Esophagus muscularis mucosa (tissue), 4 donors: ENCODE measurements around the gene PCDH15. TPM values are rescaled to one million over a fixed set of nuclear protein-coding genes. Genes with fewer than 3 reads are reported as not detected.

Experiments used
- DNase-seq: peaks from one replicate; pipeline ENCODE4 v3.0.0-alpha.2; 2017; ENCODE audit errors: extremely low spot score
- H3K27ac ChIP-seq, 4 donors: fragments of 200-600 bp; sonication (generic); replicated peaks in 1 of 4; 1 replicate in 3 of 4; 2 replicates in 1 of 4; pipeline ENCODE4 v1.5.1; 2016 to 2019; ENCODE audit warnings: mild to moderate bottlenecking in 1 of 4
- H3K27me3 ChIP-seq, 4 donors: fragments of 200-600 bp; sonication (generic); one replicate each; pipeline versions ENCODE4 v1.5.1 to v1.6.0; 2016 to 2019
- H3K36me3 ChIP-seq, 4 donors: fragments of 200-600 bp; sonication (generic); one replicate each; pipeline ENCODE4 v1.5.1; 2016 to 2019
- H3K4me1 ChIP-seq, 4 donors: fragments of 200-600 bp; sonication (generic); one replicate each; pipeline ENCODE4 v1.5.1; 2016 to 2019
- H3K4me3 ChIP-seq, 4 donors: fragments of 200-600 bp; sonication (generic); 1 replicate in 2 of 4; 2 replicates in 2 of 4; pipeline ENCODE4 v1.5.1; 2016 to 2019; ENCODE audit warnings: mild to moderate bottlenecking in 4 of 4, moderate library complexity in 1 of 4
- H3K9me3 ChIP-seq, 4 donors: fragments of 200-600 bp; sonication (generic); 1 replicate in 3 of 4; 2 replicates in 1 of 4; pipeline ENCODE4 v1.5.1; 2016 to 2019
- CTCF ChIP-seq, 3 experiments: fragments of 200-600 bp in 2 of 3; fragments of 450-650 bp in 1 of 3; sonication (generic) in 2 of 3; IDR thresholded peaks; one replicate each; pipeline ENCODE4 v1.5.1; 2017 to 2019; ENCODE audit warnings: antibody characterized with exemption in 3 of 3, mild to moderate bottlenecking in 2 of 3, moderate library complexity in 1 of 3
- EP300 ChIP-seq: sonication (generic); formaldehyde crosslinking; IDR thresholded peaks from one replicate; pipeline ENCODE4 v1.6.1; 2017; ENCODE audit warnings: antibody characterized with exemption
- POLR2A ChIP-seq: fragments of 450-650 bp; IDR thresholded peaks from one replicate; pipeline ENCODE4 v1.6.1; 2017; ENCODE audit warnings: antibody characterized with exemption, moderate library complexity, mild to moderate bottlenecking, low read depth
- POLR2AphosphoS5 ChIP-seq, 2 donors: sonication (generic); formaldehyde crosslinking; IDR thresholded peaks; one replicate each; pipeline ENCODE4 v1.6.1; 2017; ENCODE audit warnings: antibody characterized with exemption in 2 of 2
- WGBS: methylation state at CpG from one replicate; pipeline ENCODE4 v1.1.5; 2018; 5-methylcytosine and 5-hydroxymethylcytosine counted together
- intact Hi-C: fragments of 100-400 bp; cut with DNase I; formaldehyde crosslinking; loops from one replicate; pipeline ENCODE4 v1.15.1; 2023
- total RNA-seq, 4 donors: library from RNA; depleted of rRNA; stranded (reverse); fragments of >200 nt; gene quantifications; one replicate each; pipeline versions ENCODE4 v1.1.0 to v1.2.1, GENCODE V29; 2016

The PCDH15 gene
- total RNA-seq, 4 donors from 2014 or later = 0.13 to 0.50 TPM; not detected in 2

GRCh38 chr10:54139819-54140428 is 661.1 kb downstream of the PCDH15 start:
- Histone ChIP-seq H3K27me3 (no peaks in the 10 kb centered on the region), H3K4me3 (no peak overlapping the region), H3K27ac (no peak overlapping the region), H3K4me1 (no peaks in the 10 kb centered on the region), H3K9me3 (peaks cover 0 to 4% (median 0%) of the 10 kb centered on the region in 4 donors), H3K36me3 (no peaks in the 10 kb centered on the region)
- TF ChIP-seq POLR2A = no peak
- no peak for TF ChIP-seq CTCF (IDR thresholded peaks at IDR 0.05)
- no peak for TF ChIP-seq EP300
- intact Hi-C loops = no loop called here
- DNase-seq = no peak

- DNase-seq = no peak
- intact Hi-C loops = no loop called here
- Histone ChIP-seq H3K36me3 (no peaks in the 10 kb centered on the region), H3K9me3 (peaks cover 0 to 4% (median 0%) of the 10 kb centered on the region in 4 donors), H3K4me1 (no peaks in the 10 kb centered on the region), H3K27me3 (no peaks in the 10 kb centered on the region), H3K27ac (no peak overlapping the region), H3K4me3 (no peak overlapping the region)
- TF ChIP-seq CTCF (IDR thresholded peaks at IDR 0.05) = no peak
- TF ChIP-seq POLR2AphosphoS5 (IDR thresholded peaks at IDR 0.05) = no peak
- TF ChIP-seq POLR2A = no peak
- TF ChIP-seq EP300 = no peak
- 89% methylated on average over 2 of the region's 2 CpGs for WGBS
Observed at GRCh38 chr10:54137396-54137795, 663.6 kb downstream of the PCDH15 start.

- Histone ChIP-seq H3K4me1 (no peaks in the 10 kb centered on the region), H3K4me3 (no peak overlapping the region), H3K27ac (no peak overlapping the region), H3K27me3 (no peaks in the 10 kb centered on the region), H3K9me3 (no peaks in the 10 kb centered on the region), H3K36me3 (no peaks in the 10 kb centered on the region)
- 27% methylated on average over 3 of the region's 3 CpGs for WGBS
- intact Hi-C loops = no loop called here
- no peak for TF ChIP-seq EP300
- TF ChIP-seq CTCF (IDR thresholded peaks at IDR 0.05) = no peak
- no peak for TF ChIP-seq POLR2AphosphoS5 (IDR thresholded peaks at IDR 0.05)
- TF ChIP-seq POLR2A = no peak
- no peak for DNase-seq
Observed at GRCh38 chr10:54133203-54133602, 667.8 kb downstream of the PCDH15 start.

GRCh38 chr10:54131833-54132232 is 669.2 kb downstream of the PCDH15 start:
- no peak for DNase-seq
- TF ChIP-seq CTCF (IDR thresholded peaks at IDR 0.05) (no peak), EP300 (no peak), POLR2AphosphoS5 (IDR thresholded peaks at IDR 0.05) (no peak)
- intact Hi-C loops = no loop called here
- Histone ChIP-seq H3K36me3 (no peaks in the 10 kb centered on the region), H3K4me3 (no peak overlapping the region), H3K4me1 (no peaks in the 10 kb centered on the region), H3K9me3 (no peaks in the 10 kb centered on the region), H3K27ac (no peak overlapping the region), H3K27me3 (no peaks in the 10 kb centered on the region)
- WGBS = 66% methylated on average over 6 of the region's 6 CpGs

- no peak for DNase-seq
- no peaks in the 10 kb centered on the region for H3K9me3 ChIP-seq
- H3K27ac ChIP-seq = no peak overlapping the region
- H3K36me3 ChIP-seq = no peaks in the 10 kb centered on the region
- H3K4me3 ChIP-seq = no peak overlapping the region
- WGBS = 74% methylated on average over 6 of the region's 6 CpGs
- intact Hi-C loops = no loop called here
- H3K4me1 ChIP-seq = no peaks in the 10 kb centered on the region
- TF ChIP-seq POLR2A (no peak), POLR2AphosphoS5 (IDR thresholded peaks at IDR 0.05) (no peak), CTCF (IDR thresholded peaks at IDR 0.05) (no peak), EP300 (no peak)
- no peaks in the 10 kb centered on the region for H3K27me3 ChIP-seq
Observed at GRCh38 chr10:54130394-54130793, 670.6 kb downstream of the PCDH15 start.
